ENCODE measurements around the gene GLRX3.
A peak's percentile ranks its signal among the peaks of the same experiment; 100 is the strongest.

The GLRX3 gene

GRCh38 chr10:130190737-130191115 is 54.5 kb downstream of the GLRX3 start:
- no peak for TF ChIP-seq CTCF (IDR thresholded peaks at IDR 0.05; ENCODE audit: low read depth, low read length, missing control alignments)
- peak overlapping the region; percentile 56 for H3K4me3 ChIP-seq (ENCODE audit: low read depth, low read length)
- no peak for DNase-seq (ENCODE audit: low read depth)
- in situ Hi-C loops (cut with HindIII; ENCODE audit: low sequenced_read_pairs): no loop called here

GRCh38 chr10:130191380-130191779 is 55.2 kb downstream of the GLRX3 start:
- TF ChIP-seq CTCF (IDR thresholded peaks at IDR 0.05; ENCODE audit: low read depth, low read length, missing control alignments): no peak
- no peak overlapping the region for H3K4me3 ChIP-seq (ENCODE audit: low read depth, low read length)
- in situ Hi-C loops (cut with HindIII; ENCODE audit: low sequenced_read_pairs): no loop called here
- no peak for DNase-seq (ENCODE audit: low read depth)

GRCh38 chr10:130192276-130192848 is 56.2 kb downstream of the GLRX3 start:
- no peak for DNase-seq (ENCODE audit: low read depth)
- in situ Hi-C loops (cut with HindIII; ENCODE audit: low sequenced_read_pairs): no loop called here
- no peak for TF ChIP-seq CTCF (IDR thresholded peaks at IDR 0.05; ENCODE audit: low read depth, low read length, missing control alignments)
- H3K4me3 ChIP-seq (ENCODE audit: low read depth, low read length): no peak overlapping the region

- TF ChIP-seq CTCF (IDR thresholded peaks at IDR 0.05; ENCODE audit: low read depth, low read length, missing control alignments): no peak
- no peak overlapping the region for H3K4me3 ChIP-seq (ENCODE audit: low read depth, low read length)
- in situ Hi-C loops (cut with HindIII; ENCODE audit: low sequenced_read_pairs): no loop called here
- DNase-seq (ENCODE audit: low read depth): no peak
These were observed 56.8 kb downstream of the GLRX3 start for GRCh38 chr10:130193033-130193432.

DNA sequence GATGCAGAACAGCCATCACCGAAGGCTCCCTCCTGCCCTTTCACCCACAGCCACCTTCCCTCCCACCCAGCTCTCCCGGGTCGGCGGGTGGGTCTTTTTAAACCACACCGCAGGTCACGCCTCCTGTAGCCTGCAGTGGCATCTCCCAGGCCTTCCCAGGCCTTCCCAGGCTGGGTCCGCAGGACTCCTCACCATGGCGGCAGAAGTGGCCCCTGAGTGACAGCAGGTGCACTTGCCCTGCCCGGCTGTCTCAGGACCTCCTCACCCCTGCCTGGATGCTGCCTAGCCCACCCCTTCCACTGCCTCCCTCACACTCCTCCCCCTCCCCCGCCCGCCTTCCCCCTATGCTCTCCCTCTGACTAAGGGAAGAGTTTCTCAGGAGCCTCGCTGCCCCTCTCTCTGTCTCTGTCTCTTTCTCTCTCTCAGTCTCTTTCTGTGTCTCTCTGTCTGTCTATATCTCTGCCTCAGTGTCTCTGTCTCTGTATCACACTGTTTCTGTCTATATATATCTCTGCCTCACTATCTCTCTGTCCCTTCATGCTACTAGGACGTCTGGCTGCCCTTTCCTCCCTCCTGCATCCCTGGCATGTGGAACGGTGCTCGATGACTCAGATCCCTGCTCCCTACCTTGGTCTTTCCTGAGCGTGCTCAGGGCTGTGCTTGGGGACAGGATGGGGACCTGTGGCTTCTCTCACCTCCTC is 57.5 kb downstream of the GLRX3 start:
- H3K4me3 ChIP-seq (ENCODE audit: low read depth, low read length): no peak overlapping the region
- no peak for TF ChIP-seq CTCF (IDR thresholded peaks at IDR 0.05; ENCODE audit: low read depth, low read length, missing control alignments)
- in situ Hi-C loops (cut with HindIII; ENCODE audit: low sequenced_read_pairs): no loop called here
- no peak for DNase-seq (ENCODE audit: low read depth)

DNA sequence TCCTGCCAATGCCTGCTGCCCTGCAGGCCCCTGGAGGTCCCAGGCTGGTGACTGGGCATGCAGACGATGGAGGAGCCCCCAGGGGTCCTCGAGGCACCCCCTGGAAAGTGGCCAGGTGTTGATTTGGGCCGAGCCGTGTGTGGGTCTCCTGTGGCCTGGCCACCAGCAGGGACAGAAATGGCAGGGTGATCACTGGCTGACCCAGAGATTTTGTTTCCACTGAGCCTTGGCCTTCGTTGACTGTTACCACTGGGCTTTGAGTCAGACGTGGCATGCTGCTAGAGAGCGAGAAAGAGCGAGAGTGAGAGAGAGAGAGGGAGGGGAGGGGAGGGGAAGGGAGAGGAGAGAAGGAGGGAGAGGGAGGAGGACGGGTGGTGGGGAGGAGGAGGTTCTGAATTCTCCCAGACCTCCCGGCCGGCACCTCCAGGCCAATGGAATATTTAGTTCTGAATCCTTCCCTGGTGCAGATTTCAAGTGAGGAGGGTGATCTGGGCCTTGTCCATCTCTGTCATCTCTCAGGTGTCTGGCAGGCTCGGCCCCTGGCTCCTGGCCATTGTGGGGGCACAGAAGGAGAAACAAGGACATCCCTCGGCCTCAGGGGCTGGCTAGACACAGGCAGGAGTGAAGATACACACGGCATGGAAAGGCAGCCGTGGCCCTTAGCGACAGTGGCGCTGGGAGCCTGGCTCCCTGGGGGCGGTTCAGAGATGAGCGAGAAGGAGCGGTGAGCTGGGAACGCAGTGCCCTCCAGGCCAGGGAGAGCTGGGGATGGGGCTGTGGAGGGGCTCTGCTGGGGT is 58.2 kb downstream of the GLRX3 start:
- no peak overlapping the region for H3K4me3 ChIP-seq (ENCODE audit: low read depth, low read length)

More for the DNA sequence above, 58.2 kb downstream of the GLRX3 start:
- DNase-seq (ENCODE audit: low read depth): no peak
- in situ Hi-C loops (cut with HindIII; ENCODE audit: low sequenced_read_pairs): no loop called here
- no peak for TF ChIP-seq CTCF (IDR thresholded peaks at IDR 0.05; ENCODE audit: low read depth, low read length, missing control alignments)

Data from astrocyte of the cerebellum (primary cell).